GM13976 (cell line): ENCODE measurements around the gene ZNF502.

Experiments
- DNase-seq: peaks from one replicate; pipeline ENCODE4 v3.0.0; 2012; ENCODE audit warnings: low spot score
- in situ Hi-C: fragments of 300-500 bp; cut with MboI; formaldehyde crosslinking; loops from one replicate; pipeline ENCODE4 v1.12.0; 2022; ENCODE audit warnings: low sequenced_read_pairs, mixed read lengths, inconsistent platforms; ENCODE audit not compliant: unreplicated experiment
- TF ChIP-seq, protein P1 (sequence below): IDR thresholded peaks from 2 replicates; pipeline ENCODE4 v1.5.1; 2012; ENCODE audit warnings: borderline replicate concordance, mild to moderate bottlenecking; ENCODE audit not compliant: insufficient read depth; ENCODE audit errors: extremely low read depth, missing control alignments, control extremely low read depth

The ZNF502 gene

GRCh38 chr3:44729384-44729910 is 17.0 kb downstream of the ZNF502 start, which contains the start of gene ZNF501:
Gene ZNF501, plus strand, starts transcription at chr3:44729635. Its CDS starts 4,787 bp downstream, at chr3:44734422.
- TF ChIP-seq, protein P1, sequence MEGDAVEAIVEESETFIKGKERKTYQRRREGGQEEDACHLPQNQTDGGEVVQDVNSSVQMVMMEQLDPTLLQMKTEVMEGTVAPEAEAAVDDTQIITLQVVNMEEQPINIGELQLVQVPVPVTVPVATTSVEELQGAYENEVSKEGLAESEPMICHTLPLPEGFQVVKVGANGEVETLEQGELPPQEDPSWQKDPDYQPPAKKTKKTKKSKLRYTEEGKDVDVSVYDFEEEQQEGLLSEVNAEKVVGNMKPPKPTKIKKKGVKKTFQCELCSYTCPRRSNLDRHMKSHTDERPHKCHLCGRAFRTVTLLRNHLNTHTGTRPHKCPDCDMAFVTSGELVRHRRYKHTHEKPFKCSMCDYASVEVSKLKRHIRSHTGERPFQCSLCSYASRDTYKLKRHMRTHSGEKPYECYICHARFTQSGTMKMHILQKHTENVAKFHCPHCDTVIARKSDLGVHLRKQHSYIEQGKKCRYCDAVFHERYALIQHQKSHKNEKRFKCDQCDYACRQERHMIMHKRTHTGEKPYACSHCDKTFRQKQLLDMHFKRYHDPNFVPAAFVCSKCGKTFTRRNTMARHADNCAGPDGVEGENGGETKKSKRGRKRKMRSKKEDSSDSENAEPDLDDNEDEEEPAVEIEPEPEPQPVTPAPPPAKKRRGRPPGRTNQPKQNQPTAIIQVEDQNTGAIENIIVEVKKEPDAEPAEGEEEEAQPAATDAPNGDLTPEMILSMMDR = no peak
- in situ Hi-C loops = no loop called here
- peak; percentile 81 for DNase-seq

GRCh38 chr3:44734646-44735168 is 22.2 kb downstream of the ZNF502 start:
- TF ChIP-seq, protein P1 = no peak
- no peak for DNase-seq
- in situ Hi-C loops = no loop called here

GRCh38 chr3:44761101-44761423 is 48.6 kb downstream of the ZNF502 start:
- in situ Hi-C loops = no loop called here
- TF ChIP-seq, protein P1 = no peak
- DNase-seq = peak; percentile 37

DNA sequence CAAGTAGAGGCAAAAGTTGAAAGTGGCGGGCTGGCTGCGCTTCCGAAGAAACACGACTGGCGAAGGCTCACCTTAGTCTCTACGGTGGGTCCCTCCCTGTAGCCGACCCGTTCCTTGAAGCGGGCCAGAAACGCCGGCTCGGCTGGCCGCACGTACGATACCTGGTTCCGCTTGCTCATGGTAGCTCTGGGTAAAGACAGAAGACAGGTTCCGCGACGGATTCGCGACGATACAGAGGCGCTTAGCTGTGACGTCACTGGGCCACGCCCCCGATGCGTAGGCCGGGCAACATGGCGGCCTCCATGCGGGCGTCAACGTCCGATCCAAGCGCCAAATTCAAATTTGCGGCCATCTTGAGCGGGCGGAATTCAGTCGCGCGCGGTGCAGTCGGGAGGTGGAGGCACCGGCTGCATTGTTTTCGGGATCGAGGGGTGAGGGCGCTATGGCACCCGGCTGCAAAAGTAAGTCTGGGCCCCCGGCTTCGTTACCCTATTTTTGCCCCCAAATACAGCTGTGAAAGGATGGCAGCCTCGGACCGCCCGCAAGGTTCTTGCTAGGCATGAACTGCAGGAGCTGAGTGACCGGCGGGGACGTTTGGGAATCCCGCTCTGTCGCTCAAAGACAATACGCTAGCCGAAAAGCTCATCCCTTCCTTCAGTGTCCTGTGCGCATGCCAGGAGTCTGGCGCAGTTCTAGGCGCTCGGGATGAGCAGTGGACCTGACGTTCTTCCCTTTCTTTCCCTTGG is 49.1 kb downstream of the ZNF502 start, which contains the start of the genes KIAA1143 and KIF15:
Gene KIAA1143, minus strand, starts transcription at position 196 of the 746 bp plus-strand sequence. Its CDS starts 17 bp downstream, at position 179.
Gene KIF15, plus strand, starts transcription at position 371 of the 746 bp plus-strand sequence. Its CDS starts 72 bp downstream, at position 443.
- in situ Hi-C loops = no loop called here
- TF ChIP-seq, protein P1 = no peak
- peak; percentile 96 for DNase-seq

DNA sequence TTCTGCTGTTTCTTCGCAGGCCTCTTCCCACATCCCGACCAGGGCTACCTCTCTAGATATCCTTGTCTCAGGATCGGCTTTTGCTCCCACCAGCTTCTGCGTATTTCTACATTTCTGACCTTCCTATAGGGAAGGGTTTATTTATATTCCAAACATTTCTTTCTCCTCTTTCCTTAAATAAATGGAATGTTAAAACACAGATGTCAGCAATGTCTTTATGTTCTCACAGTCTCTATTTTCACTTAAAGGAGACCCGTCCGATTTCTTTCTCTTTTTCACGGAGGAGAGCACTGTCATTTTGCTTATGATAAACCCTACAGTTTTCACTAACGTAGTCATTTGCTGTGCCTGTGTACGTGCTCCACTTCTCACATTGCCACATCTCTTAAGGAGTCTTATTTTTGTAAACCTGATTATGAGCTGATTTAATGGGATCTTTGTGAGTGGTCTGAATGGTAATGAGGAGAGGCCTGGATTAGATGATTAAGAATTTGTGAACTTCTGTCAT is 49.8 kb downstream of the ZNF502 start:
- DNase-seq = no peak
- in situ Hi-C loops = no loop called here
- TF ChIP-seq, protein P1 = no peak

- in situ Hi-C loops = no loop called here
- DNase-seq = no peak
- TF ChIP-seq, protein P1 = no peak
These were observed 50.2 kb downstream of the ZNF502 start for GRCh38 chr3:44762690-44763089.
